Fibroblast of lung (primary cell): ENCODE measurements around the gene ST3GAL4. TPM values are rescaled to one million over a fixed set of nuclear protein-coding genes. Genes with fewer than 3 reads are reported as not detected.

ENCODE experiments used
- DNase-seq, 2 donors: peaks; one replicate each; pipeline versions ENCODE4 v3.0.0 to v3.0.0-alpha.2; 2010; ENCODE audit warnings: low read depth in 2 of 2
- H2AFZ ChIP-seq: 2 replicates; pipeline ENCODE4 v1.5.1; 2012; ENCODE audit warnings: low read length, control low read depth, inconsistent platforms
- H3K27ac ChIP-seq: 2 replicates; pipeline ENCODE4 v1.5.1; 2011; ENCODE audit warnings: low read length, control low read depth; ENCODE audit not compliant: insufficient read depth
- H3K27me3 ChIP-seq: 2 replicates; pipeline ENCODE4 v1.5.1; 2011; ENCODE audit warnings: mild to moderate bottlenecking, low read length; ENCODE audit not compliant: control insufficient read depth, insufficient read depth
- H3K36me3 ChIP-seq: 2 replicates; pipeline ENCODE4 v1.5.1; 2011; ENCODE audit warnings: low read length; ENCODE audit not compliant: control insufficient read depth, insufficient read depth
- H3K4me1 ChIP-seq: 2 replicates; pipeline ENCODE4 v1.5.1; 2011; ENCODE audit warnings: low read length; ENCODE audit not compliant: control insufficient read depth, insufficient read depth; ENCODE audit errors: extremely low read depth
- H3K4me2 ChIP-seq: 2 replicates; pipeline ENCODE4 v1.5.1; 2011; ENCODE audit warnings: low read length, control low read depth; ENCODE audit not compliant: insufficient read depth; ENCODE audit errors: extremely low read depth
- H3K4me3 ChIP-seq, 4 experiments: fragments of 200-600 bp in 1 of 4; sonication (generic) in 1 of 4; replicated peaks in 1 of 4; 2 replicates each; pipeline ENCODE4 v1.5.1; 2011 to 2016; ENCODE audit warnings: low read length in 4 of 4, low read depth in 3 of 4, mild to moderate bottlenecking in 3 of 4, control low read depth in 2 of 4, inconsistent platforms in 1 of 4, mixed read lengths in 1 of 4; ENCODE audit not compliant: insufficient read depth in 1 of 4; ENCODE audit errors: control extremely low read depth in 1 of 4
- H3K79me2 ChIP-seq: 2 replicates; pipeline ENCODE4 v1.5.1; 2012; ENCODE audit warnings: mild to moderate bottlenecking, low read length, inconsistent platforms; ENCODE audit not compliant: control insufficient read depth, insufficient read depth
- H3K9ac ChIP-seq: 2 replicates; pipeline ENCODE4 v1.5.1; 2011; ENCODE audit warnings: mild to moderate bottlenecking, low read length, control low read depth; ENCODE audit not compliant: insufficient read depth
- H3K9me3 ChIP-seq: 2 replicates; pipeline ENCODE4 v1.5.1; 2012; ENCODE audit warnings: low read depth, low read length; ENCODE audit not compliant: control insufficient read depth, insufficient read depth
- H4K20me1 ChIP-seq: 2 replicates; pipeline ENCODE4 v1.5.1; 2011; ENCODE audit warnings: low read length; ENCODE audit not compliant: control insufficient read depth, insufficient read depth; ENCODE audit errors: extremely low read depth
- EZH2 ChIP-seq: IDR thresholded peaks from 2 replicates; pipeline ENCODE4 v1.5.1; 2012; ENCODE audit warnings: low read length, control low read depth, mild to moderate bottlenecking; ENCODE audit errors: missing control alignments
- polyA plus RNA-seq, 2 donors: library from polyadenylated mRNA; depleted of rRNA in 1 of 2; stranded (reverse) in 1 of 2; unstranded in 1 of 2; fragments of >200 nt; gene quantifications; 2 replicates each; pipeline ENCODE4 v1.2.1, GENCODE V29; 2011 to 2012; ENCODE audit warnings: missing spikeins in 1 of 2
- total RNA-seq: library from RNA; depleted of rRNA; stranded (reverse); fragments of >200 nt; gene quantifications from 2 replicates; pipeline ENCODE4 v1.2.1, GENCODE V29; 2014
- TF ChIP-seq, protein P1 (sequence below), 2 donors: IDR thresholded peaks in 1 of 2; conservative IDR thresholded peaks in 1 of 2; 1 replicate in 1 of 2; 2 replicates in 1 of 2; pipeline ENCODE4 v1.5.1; 2011 to 2012; ENCODE audit warnings: low read length in 2 of 2, control low read depth in 1 of 2, inconsistent platforms in 1 of 2, low read depth in 1 of 2, mild to moderate bottlenecking in 1 of 2

The ST3GAL4 gene
- total and polyA plus RNA-seq, 2 donors (not counting 1 experiment from before 2014, with no cell fraction given): 16.7 to 36.8 TPM

DNA sequence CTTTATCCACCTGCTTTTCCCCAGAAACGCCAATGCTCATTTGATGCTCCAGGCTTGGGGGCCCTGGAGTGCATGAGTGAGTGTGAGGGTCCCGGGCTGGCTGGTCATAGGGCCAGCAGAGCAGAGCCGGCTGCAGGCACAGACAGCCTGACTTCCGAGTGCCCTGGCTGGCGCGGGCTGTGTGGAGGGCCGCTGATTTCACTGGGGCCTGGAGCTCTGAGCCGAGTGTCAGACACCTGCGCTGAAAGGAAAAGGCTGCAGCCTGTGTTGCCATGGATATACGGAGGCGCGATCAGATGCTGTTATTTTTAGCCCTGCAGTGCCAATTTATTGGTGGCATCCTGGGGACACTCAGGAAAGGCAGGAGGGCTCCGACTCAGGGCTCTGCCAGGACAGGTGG, 87.6 kb downstream of the ST3GAL4 start:
- Histone ChIP-seq H3K27me3 (no peaks in the 10 kb centered on the region), H4K20me1 (no peaks in the 10 kb centered on the region), H3K4me2 (no peak overlapping the region), H3K36me3 (no peaks in the 10 kb centered on the region), H3K9me3 (no peaks in the 10 kb centered on the region), H3K4me3 (no peak overlapping the region), H3K4me1 (no peaks in the 10 kb centered on the region), H3K79me2 (no peaks in the 10 kb centered on the region), H3K27ac (no peak overlapping the region), H2AFZ (no peak overlapping the region), H3K9ac (no peak overlapping the region)
- DNase-seq: no peak
- TF ChIP-seq, protein P1, sequence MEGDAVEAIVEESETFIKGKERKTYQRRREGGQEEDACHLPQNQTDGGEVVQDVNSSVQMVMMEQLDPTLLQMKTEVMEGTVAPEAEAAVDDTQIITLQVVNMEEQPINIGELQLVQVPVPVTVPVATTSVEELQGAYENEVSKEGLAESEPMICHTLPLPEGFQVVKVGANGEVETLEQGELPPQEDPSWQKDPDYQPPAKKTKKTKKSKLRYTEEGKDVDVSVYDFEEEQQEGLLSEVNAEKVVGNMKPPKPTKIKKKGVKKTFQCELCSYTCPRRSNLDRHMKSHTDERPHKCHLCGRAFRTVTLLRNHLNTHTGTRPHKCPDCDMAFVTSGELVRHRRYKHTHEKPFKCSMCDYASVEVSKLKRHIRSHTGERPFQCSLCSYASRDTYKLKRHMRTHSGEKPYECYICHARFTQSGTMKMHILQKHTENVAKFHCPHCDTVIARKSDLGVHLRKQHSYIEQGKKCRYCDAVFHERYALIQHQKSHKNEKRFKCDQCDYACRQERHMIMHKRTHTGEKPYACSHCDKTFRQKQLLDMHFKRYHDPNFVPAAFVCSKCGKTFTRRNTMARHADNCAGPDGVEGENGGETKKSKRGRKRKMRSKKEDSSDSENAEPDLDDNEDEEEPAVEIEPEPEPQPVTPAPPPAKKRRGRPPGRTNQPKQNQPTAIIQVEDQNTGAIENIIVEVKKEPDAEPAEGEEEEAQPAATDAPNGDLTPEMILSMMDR (conservative IDR thresholded peaks at IDR 0.05 in 1 of 2, IDR thresholded peaks at IDR 0.05 in 1 of 2; ENCODE audit: low read depth in 1 of 2, low read length in 2 of 2): no peak
- TF ChIP-seq EZH2: no peak

DNA sequence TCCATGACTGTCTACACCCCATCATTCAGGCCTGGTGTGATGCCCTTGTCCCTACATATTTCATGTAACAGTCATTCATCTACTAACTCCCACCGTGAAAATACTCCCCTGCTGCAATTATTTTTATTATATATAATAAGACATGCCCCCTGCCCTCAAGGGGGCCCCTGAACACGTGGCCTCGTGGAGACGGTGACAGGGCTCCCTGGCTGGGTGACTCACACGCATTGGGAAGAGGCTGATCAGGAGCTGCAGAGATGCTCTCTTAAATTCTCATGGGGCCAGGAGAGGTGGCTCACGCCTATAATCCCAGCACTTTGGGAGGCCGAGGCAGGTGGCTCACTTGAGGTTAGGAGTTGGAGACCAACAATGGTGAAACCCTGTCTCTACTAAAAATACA, 88.6 kb downstream of the ST3GAL4 start:
- no peaks in the 10 kb centered on the region for H3K27me3 ChIP-seq
- H2AFZ ChIP-seq: no peak overlapping the region
- H4K20me1 ChIP-seq: no peaks in the 10 kb centered on the region
- no peak for TF ChIP-seq EZH2
- TF ChIP-seq, protein P1 (conservative IDR thresholded peaks at IDR 0.05 in 1 of 2, IDR thresholded peaks at IDR 0.05 in 1 of 2; ENCODE audit: low read depth in 1 of 2, low read length in 2 of 2): no peak
- H3K79me2 ChIP-seq: no peaks in the 10 kb centered on the region
- no peak for DNase-seq
- no peak overlapping the region for H3K4me3 ChIP-seq
- no peaks in the 10 kb centered on the region for H3K36me3 ChIP-seq
- H3K27ac ChIP-seq: no peak overlapping the region
- no peaks in the 10 kb centered on the region for H3K4me1 ChIP-seq
- no peak overlapping the region for H3K9ac ChIP-seq
- no peaks in the 10 kb centered on the region for H3K9me3 ChIP-seq
- no peak overlapping the region for H3K4me2 ChIP-seq

DNA sequence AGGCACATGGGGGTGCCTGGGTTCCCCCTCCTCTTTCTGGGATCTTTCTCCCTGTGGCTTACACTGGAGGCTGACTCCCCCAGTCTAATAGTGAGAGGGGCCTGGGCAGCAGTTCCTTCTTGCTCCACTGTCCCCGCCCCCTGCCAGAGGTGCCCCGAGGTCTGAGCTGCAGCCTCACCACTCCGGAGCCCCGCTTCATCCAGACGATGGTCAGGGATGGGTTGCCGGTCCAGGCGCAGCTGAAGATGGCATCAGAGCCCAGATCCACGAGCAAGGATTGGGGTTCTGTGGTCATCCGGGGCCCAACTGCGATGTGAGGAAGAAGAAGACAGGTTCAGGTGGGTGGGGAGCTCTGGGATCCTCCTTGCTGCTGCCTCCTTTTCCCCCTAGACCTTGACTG, 91.1 kb downstream of the ST3GAL4 start:
- Histone ChIP-seq H2AFZ (no peak overlapping the region), H3K4me3 (no peak overlapping the region), H3K9ac (no peak overlapping the region), H3K9me3 (peaks cover 11% of the 10 kb centered on the region), H3K36me3 (no peaks in the 10 kb centered on the region), H3K4me2 (no peak overlapping the region), H4K20me1 (no peaks in the 10 kb centered on the region), H3K79me2 (no peaks in the 10 kb centered on the region), H3K4me1 (no peaks in the 10 kb centered on the region), H3K27ac (no peak overlapping the region), H3K27me3 (no peaks in the 10 kb centered on the region)
- TF ChIP-seq EZH2: no peak
- TF ChIP-seq, protein P1 (conservative IDR thresholded peaks at IDR 0.05 in 1 of 2, IDR thresholded peaks at IDR 0.05 in 1 of 2; ENCODE audit: low read depth in 1 of 2, low read length in 2 of 2): no peak
- DNase-seq: no peak
